ENCODE results near the gene SPINK8.
"Not testable (repeated sequence)": the region's sequence is repeated elsewhere in the genome, so short reads cannot be mapped to it uniquely, and the experiment has no call there.

The SPINK8 gene

GRCh38 chr3:48344867-48345507, 11.5 kb upstream of the SPINK8 start:
- Mint-ChIP-seq H3K4me1 (no peaks in the 10 kb centered on the region), H3K27ac (no peak overlapping the region), H3K36me3 (ENCODE audit: low read depth) (no peaks in the 10 kb centered on the region)

DNA sequence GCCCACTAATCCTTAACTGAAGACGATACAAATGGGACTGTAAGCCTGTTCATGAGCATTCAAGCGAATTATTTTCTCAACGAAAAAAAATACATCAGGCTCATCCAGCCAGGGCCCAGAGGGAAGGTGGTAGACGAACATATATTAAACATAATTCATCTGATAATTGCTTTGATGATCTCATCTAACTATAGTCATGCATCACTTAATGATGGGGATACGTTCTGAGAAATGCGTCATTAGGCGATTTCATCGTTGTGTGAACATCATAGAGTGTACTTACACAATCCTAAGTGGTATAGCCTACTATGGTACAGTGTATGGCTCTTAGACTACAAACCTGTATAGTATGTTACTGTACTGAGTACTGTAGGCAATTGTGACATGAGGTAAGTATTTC, 10.0 kb upstream of the SPINK8 start:
- Mint-ChIP-seq H3K9me3 (no peaks in the 10 kb centered on the region), H3K36me3 (ENCODE audit: low read depth) (no peaks in the 10 kb centered on the region), H3K27ac (no peak overlapping the region), H3K4me1 (no peaks in the 10 kb centered on the region), H3K4me3 (no peak overlapping the region), H3K27me3 (peaks cover 4% of the 10 kb centered on the region)
- no peak for DNase-seq
- no peak for ATAC-seq

More at GRCh38 chr3:48344867-48345507, 11.5 kb upstream of the SPINK8 start:
- H3K27me3 Mint-ChIP-seq: peaks cover 4% of the 10 kb centered on the region
- no peak for ATAC-seq
- DNase-seq: no peak
- no peak overlapping the region for H3K4me3 Mint-ChIP-seq
- H3K9me3 Mint-ChIP-seq: no peaks in the 10 kb centered on the region

GRCh38 chr3:48338635-48339034, 5.2 kb upstream of the SPINK8 start:
- H3K4me3 Mint-ChIP-seq: no peak overlapping the region
- H3K9me3 Mint-ChIP-seq: no peaks in the 10 kb centered on the region
- no peak for ATAC-seq
- H3K27ac Mint-ChIP-seq: no peak overlapping the region
- H3K4me1 Mint-ChIP-seq: no peaks in the 10 kb centered on the region
- DNase-seq: no peak
- H3K36me3 Mint-ChIP-seq (ENCODE audit: low read depth): no peaks in the 10 kb centered on the region
- H3K27me3 Mint-ChIP-seq: peaks cover 13% of the 10 kb centered on the region

DNA sequence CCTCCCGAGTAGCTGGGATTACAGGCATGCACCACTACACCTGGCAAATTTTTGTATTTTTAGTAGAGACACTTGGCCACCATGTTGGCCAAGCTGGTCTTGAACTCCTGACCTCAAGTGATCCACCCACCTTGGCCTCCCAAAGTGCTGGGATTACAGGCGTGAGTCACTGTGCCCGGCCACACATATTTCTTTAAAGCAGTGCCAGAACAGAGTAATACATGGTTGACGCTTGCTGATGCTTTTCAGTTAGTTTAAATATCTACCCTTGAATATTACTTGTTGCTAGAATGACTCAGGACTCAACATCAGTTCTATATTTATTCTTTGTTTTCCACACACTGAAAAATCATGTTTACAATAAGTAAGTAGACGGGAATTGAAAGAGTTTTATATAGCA, 4.1 kb upstream of the SPINK8 start:
- H3K4me1 Mint-ChIP-seq; H3K9me3 Mint-ChIP-seq; H3K27ac Mint-ChIP-seq; DNase-seq; H3K4me3 Mint-ChIP-seq; H3K36me3 Mint-ChIP-seq (ENCODE audit: low read depth); ATAC-seq: not testable (repeated sequence)
- H3K27me3 Mint-ChIP-seq: peaks cover 16% of the 10 kb centered on the region

- H3K27ac Mint-ChIP-seq; H3K9me3 Mint-ChIP-seq; H3K36me3 Mint-ChIP-seq (ENCODE audit: low read depth); H3K4me3 Mint-ChIP-seq; H3K4me1 Mint-ChIP-seq; ATAC-seq; DNase-seq: not testable (repeated sequence)
- peaks cover 14% of the 10 kb centered on the region for H3K27me3 Mint-ChIP-seq
These were observed 1.8 kb upstream of the SPINK8 start for GRCh38 chr3:48335286-48335685.

GRCh38 chr3:48334605-48335004, 1.1 kb upstream of the SPINK8 start:
- Mint-ChIP-seq H3K27ac (no peak overlapping the region), H3K36me3 (ENCODE audit: low read depth) (no peaks in the 10 kb centered on the region), H3K4me3 (no peak overlapping the region), H3K27me3 (peaks cover 14% of the 10 kb centered on the region), H3K9me3 (no peaks in the 10 kb centered on the region), H3K4me1 (no peaks in the 10 kb centered on the region)
- DNase-seq (no peak), ATAC-seq (no peak)

GRCh38 chr3:48331706-48332435, 1.6 kb downstream of the SPINK8 start:
- not testable (repeated sequence) for H3K4me1 Mint-ChIP-seq; H3K9me3 Mint-ChIP-seq; DNase-seq; ATAC-seq; H3K36me3 Mint-ChIP-seq (ENCODE audit: low read depth); H3K4me3 Mint-ChIP-seq; H3K27ac Mint-ChIP-seq
- peaks cover 12% of the 10 kb centered on the region for H3K27me3 Mint-ChIP-seq

DNA sequence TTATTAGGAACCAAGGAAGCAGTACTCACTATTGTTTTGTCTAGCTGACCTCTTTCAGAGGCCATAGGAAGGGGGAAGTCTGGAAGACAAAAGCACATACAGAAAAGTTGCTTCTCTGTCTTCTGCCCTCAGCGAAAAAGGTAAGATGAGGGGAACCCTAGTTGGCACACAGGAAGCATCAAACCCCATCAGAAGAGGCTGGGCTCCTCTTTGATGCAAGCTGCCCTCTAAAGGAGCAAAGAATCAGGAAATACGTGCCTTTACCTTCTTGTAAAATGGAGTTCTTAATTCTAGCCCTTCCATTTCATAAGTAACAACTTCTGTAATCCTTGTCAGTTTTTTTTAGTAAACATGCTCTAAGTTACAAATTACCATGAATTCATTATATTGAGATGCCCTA, 12.5 kb downstream of the SPINK8 start:
- Mint-ChIP-seq H3K27ac (no peak overlapping the region), H3K27me3 (no peaks in the 10 kb centered on the region), H3K9me3 (peaks cover 9% of the 10 kb centered on the region), H3K36me3 (ENCODE audit: low read depth) (no peaks in the 10 kb centered on the region), H3K4me1 (peaks cover 9% of the 10 kb centered on the region), H3K4me3 (no peak overlapping the region)
- DNase-seq (no peak), ATAC-seq (no peak)

DNA sequence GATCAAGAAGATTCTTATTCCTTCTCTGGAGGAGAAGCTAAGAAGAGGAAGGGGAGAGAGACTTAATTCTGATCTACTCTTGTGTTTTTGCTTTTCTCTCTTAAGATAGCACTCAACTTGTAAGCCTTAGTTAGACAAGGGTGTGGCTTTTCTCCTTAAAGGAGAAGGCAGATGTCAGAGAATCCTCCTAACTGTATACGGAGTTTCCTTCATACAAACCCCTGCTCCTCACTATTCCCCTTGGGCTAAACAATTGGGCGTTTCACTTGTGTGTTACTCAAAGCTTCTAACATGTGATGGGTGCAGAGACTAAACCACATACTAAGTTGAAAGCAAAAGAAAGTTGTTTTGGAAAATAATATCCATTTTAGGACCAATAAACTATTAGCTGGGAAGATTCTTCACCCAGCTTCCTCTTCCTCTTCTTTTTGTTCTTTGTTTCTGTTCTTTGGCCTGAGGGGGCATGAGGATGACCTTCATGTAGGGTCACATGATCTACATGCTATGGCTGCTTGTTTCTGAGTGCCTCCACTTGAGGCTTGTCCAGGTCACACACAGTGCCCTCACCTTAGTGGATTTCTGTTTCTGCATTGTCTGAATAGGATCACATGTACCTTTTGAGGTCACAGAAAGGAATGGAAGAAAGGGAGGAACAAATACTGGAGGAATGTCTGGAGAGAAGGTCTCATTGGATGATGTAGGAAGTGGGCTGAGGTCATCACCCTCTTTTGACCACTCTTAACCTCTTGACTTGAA, 14.6 kb downstream of the SPINK8 start:
- peaks cover 19% of the 10 kb centered on the region for H3K9me3 Mint-ChIP-seq
- ATAC-seq (no peak), DNase-seq (no peak)
- H3K27ac Mint-ChIP-seq: no peak overlapping the region
- peaks cover 9% of the 10 kb centered on the region for H3K4me1 Mint-ChIP-seq
- H3K36me3 Mint-ChIP-seq (ENCODE audit: low read depth): no peaks in the 10 kb centered on the region
- H3K4me3 Mint-ChIP-seq: no peak overlapping the region
- H3K27me3 Mint-ChIP-seq: peaks cover 3% of the 10 kb centered on the region

DNA sequence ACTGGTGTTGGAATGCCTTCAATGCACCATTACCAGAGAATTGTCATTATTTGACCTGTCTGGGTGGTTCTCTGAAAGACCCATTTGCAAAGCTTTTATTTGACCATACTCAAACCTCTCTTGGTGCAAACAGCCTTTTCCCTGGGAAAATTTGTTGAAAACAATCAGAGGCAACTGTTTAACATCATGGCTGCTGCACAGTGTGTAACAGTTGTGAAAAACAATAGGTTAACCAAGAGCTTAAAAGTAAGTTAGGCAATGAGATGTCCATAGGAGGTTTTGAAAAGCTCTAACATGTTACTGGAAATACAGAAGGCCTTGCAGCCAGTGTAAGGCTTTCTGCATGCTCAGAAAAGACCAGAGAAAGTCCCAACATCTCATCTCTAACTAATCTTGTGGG, 18.9 kb downstream of the SPINK8 start:
- no peak for DNase-seq
- H3K9me3 Mint-ChIP-seq: peaks cover 29% of the 10 kb centered on the region
- H3K27me3 Mint-ChIP-seq: peaks cover 8% of the 10 kb centered on the region
- no peaks in the 10 kb centered on the region for H3K36me3 Mint-ChIP-seq (ENCODE audit: low read depth)
- no peak overlapping the region for H3K27ac Mint-ChIP-seq
- H3K4me1 Mint-ChIP-seq: no peaks in the 10 kb centered on the region
- ATAC-seq: no peak
- no peak overlapping the region for H3K4me3 Mint-ChIP-seq

- ATAC-seq (no peak), DNase-seq (no peak)
- peaks cover 10% of the 10 kb centered on the region for H3K27me3 Mint-ChIP-seq
- H3K9me3 Mint-ChIP-seq: no peaks in the 10 kb centered on the region
- H3K4me1 Mint-ChIP-seq: peaks cover 8% of the 10 kb centered on the region
- H3K27ac Mint-ChIP-seq: no peak overlapping the region
- H3K36me3 Mint-ChIP-seq (ENCODE audit: low read depth): peaks cover 9% of the 10 kb centered on the region
- H3K4me3 Mint-ChIP-seq: no peak overlapping the region
These were observed 26.5 kb downstream of the SPINK8 start for GRCh38 chr3:48306860-48307530.

- H3K4me3 Mint-ChIP-seq: no peak overlapping the region
- peaks cover 11% of the 10 kb centered on the region for H3K36me3 Mint-ChIP-seq (ENCODE audit: low read depth)
- ATAC-seq (no peak), DNase-seq (no peak)
- no peak overlapping the region for H3K27ac Mint-ChIP-seq
- no peaks in the 10 kb centered on the region for H3K9me3 Mint-ChIP-seq
- peaks cover 10% of the 10 kb centered on the region for H3K27me3 Mint-ChIP-seq
- peaks cover 12% of the 10 kb centered on the region for H3K4me1 Mint-ChIP-seq
These were observed 27.2 kb downstream of the SPINK8 start for GRCh38 chr3:48306290-48306689.

- Mint-ChIP-seq H3K9me3 (no peaks in the 10 kb centered on the region), H3K4me3 (no peak overlapping the region), H3K36me3 (ENCODE audit: low read depth) (peaks cover 12% of the 10 kb centered on the region), H3K4me1 (peaks cover 12% of the 10 kb centered on the region), H3K27ac (no peak overlapping the region), H3K27me3 (peaks cover 7% of the 10 kb centered on the region)
- no peak for DNase-seq
- no peak for ATAC-seq
These were observed 28.1 kb downstream of the SPINK8 start for GRCh38 chr3:48305396-48305795.

DNA sequence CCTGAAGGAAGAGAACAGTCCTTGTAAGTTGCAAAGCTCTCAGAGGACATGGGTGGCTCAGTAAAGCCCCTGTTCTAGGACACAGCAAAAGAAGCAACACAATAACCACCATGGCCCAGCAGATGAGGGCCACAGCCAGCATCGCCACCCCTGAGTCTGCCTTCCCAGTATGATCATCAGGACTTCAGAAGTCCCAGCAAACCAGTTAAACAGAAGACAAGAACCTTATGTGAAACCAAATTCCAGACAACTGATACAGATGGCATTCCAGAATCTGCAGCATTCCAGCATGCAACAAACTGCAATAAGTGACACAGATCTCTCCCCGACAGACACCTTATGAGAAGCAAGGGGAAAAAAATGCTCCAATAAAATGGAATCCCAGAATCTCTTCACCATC, 30.4 kb downstream of the SPINK8 start:
- Mint-ChIP-seq H3K27me3 (peaks cover 1% of the 10 kb centered on the region), H3K27ac (no peak overlapping the region), H3K4me3 (peak overlapping the region; percentile 95), H3K9me3 (no peaks in the 10 kb centered on the region), H3K4me1 (peaks cover 33% of the 10 kb centered on the region), H3K36me3 (ENCODE audit: low read depth) (peaks cover 31% of the 10 kb centered on the region)
- DNase-seq (no peak), ATAC-seq (no peak)
